ENCODE measurements around the gene MBD5.

DNA sequence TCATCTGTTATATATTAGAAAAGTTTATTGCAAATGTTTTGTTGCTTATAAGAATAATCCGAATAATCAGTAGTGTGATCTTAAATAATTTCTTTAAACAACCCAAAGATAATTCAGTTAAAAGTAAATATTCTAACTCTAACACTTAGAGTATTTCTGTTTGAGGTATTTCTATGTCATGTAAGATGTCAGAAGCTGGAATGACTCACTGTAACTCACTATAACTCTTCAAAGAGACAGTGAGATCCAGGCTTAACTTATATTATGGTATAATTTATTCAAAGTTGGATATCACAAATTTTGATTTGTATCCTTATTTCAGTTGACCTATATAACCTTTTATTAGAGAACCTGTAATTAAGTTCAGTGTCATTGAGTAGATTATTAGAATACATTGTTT is 6.9 kb downstream of the MBD5 start:
- TF ChIP-seq, protein P1, sequence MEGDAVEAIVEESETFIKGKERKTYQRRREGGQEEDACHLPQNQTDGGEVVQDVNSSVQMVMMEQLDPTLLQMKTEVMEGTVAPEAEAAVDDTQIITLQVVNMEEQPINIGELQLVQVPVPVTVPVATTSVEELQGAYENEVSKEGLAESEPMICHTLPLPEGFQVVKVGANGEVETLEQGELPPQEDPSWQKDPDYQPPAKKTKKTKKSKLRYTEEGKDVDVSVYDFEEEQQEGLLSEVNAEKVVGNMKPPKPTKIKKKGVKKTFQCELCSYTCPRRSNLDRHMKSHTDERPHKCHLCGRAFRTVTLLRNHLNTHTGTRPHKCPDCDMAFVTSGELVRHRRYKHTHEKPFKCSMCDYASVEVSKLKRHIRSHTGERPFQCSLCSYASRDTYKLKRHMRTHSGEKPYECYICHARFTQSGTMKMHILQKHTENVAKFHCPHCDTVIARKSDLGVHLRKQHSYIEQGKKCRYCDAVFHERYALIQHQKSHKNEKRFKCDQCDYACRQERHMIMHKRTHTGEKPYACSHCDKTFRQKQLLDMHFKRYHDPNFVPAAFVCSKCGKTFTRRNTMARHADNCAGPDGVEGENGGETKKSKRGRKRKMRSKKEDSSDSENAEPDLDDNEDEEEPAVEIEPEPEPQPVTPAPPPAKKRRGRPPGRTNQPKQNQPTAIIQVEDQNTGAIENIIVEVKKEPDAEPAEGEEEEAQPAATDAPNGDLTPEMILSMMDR (optimal IDR thresholded peaks at IDR 0.05 in 1 of 3, IDR thresholded peaks at IDR 0.05 in 1 of 3, conservative IDR thresholded peaks at IDR 0.05 in 1 of 3; ENCODE audit: extremely low read depth in 1 of 3, insufficient read depth in 2 of 3, low read length in 3 of 3): no peak
- TF ChIP-seq EZH2 (IDR thresholded peaks at IDR 0.05; ENCODE audit: low read length): no peak
